Parathyroid adenoma (tissue), 2 donors: Measurements from ENCODE around the gene RPS23.

Experiments
- H2AFZ ChIP-seq: fragments of 300-600 bp; sonication (generic); one replicate; pipeline ENCODE4 v1.7.0; 2017; ENCODE audit warnings: antibody characterized with exemption, mild to moderate bottlenecking
- H3K27ac ChIP-seq: fragments of 300-600 bp; sonication (generic); one replicate; pipeline ENCODE4 v1.7.0; 2017
- H3K27me3 ChIP-seq: fragments of 300-600 bp; sonication (generic); one replicate; pipeline ENCODE4 v1.7.0; 2017; ENCODE audit warnings: low read length; ENCODE audit not compliant: control insufficient read depth, insufficient read depth
- H3K36me3 ChIP-seq: fragments of 300-600 bp; sonication (generic); one replicate; pipeline ENCODE4 v1.7.0; 2017; ENCODE audit warnings: low read length; ENCODE audit not compliant: control insufficient read depth, insufficient read depth
- H3K4me1 ChIP-seq: fragments of 300-600 bp; sonication (generic); one replicate; pipeline ENCODE4 v1.7.0; 2017; ENCODE audit warnings: control low read depth
- H3K4me2 ChIP-seq: fragments of 300-600 bp; sonication (generic); one replicate; pipeline ENCODE4 v1.7.0; 2017; ENCODE audit warnings: low read length
- H3K4me3 ChIP-seq: fragments of 300-600 bp; sonication (generic); one replicate; pipeline ENCODE4 v1.7.0; 2017; ENCODE audit warnings: low read depth, low read length
- H3K79me2 ChIP-seq: fragments of 300-600 bp; sonication (generic); one replicate; pipeline ENCODE4 v1.7.0; 2017; ENCODE audit warnings: control low read depth
- H3K9ac ChIP-seq: fragments of 300-600 bp; sonication (generic); one replicate; pipeline ENCODE4 v1.7.0; 2017; ENCODE audit warnings: mild to moderate bottlenecking
- H3K9me3 ChIP-seq: fragments of 300-600 bp; sonication (generic); one replicate; pipeline ENCODE4 v1.7.0; 2017; ENCODE audit warnings: low read length; ENCODE audit not compliant: control insufficient read depth
- CTCF ChIP-seq: fragments of 300-600 bp; sonication (generic); IDR thresholded peaks from one replicate; pipeline ENCODE4 v1.7.0; 2017; ENCODE audit warnings: antibody characterized with exemption, mild to moderate bottlenecking
- donor health status: primary hyperparathyroidism.

The RPS23 gene

GRCh38 chr5:82265047-82265446 is 13.1 kb downstream of the RPS23 start:
- H2AFZ ChIP-seq, result no peak overlapping the region
- H3K79me2 ChIP-seq, result no peaks in the 10 kb centered on the region
- no peaks in the 10 kb centered on the region for H3K9me3 ChIP-seq
- H3K4me2 ChIP-seq, result no peak overlapping the region
- no peak overlapping the region for H3K9ac ChIP-seq
- H3K36me3 ChIP-seq, result no peaks in the 10 kb centered on the region
- TF ChIP-seq CTCF, result no peak
- no peak overlapping the region for H3K27ac ChIP-seq
- H3K27me3 ChIP-seq, result no peaks in the 10 kb centered on the region
- H3K4me1 ChIP-seq, result no peaks in the 10 kb centered on the region
- no peak overlapping the region for H3K4me3 ChIP-seq

- peak; percentile 32 for TF ChIP-seq CTCF
- Histone ChIP-seq H3K36me3 (no peaks in the 10 kb centered on the region), H3K4me2 (no peak overlapping the region), H3K4me3 (no peak overlapping the region), H3K4me1 (no peaks in the 10 kb centered on the region), H3K27me3 (no peaks in the 10 kb centered on the region), H2AFZ (no peak overlapping the region), H3K9ac (no peak overlapping the region), H3K9me3 (no peaks in the 10 kb centered on the region), H3K79me2 (no peaks in the 10 kb centered on the region), H3K27ac (no peak overlapping the region)
These were observed 18.9 kb downstream of the RPS23 start for GRCh38 chr5:82259172-82259800.

DNA sequence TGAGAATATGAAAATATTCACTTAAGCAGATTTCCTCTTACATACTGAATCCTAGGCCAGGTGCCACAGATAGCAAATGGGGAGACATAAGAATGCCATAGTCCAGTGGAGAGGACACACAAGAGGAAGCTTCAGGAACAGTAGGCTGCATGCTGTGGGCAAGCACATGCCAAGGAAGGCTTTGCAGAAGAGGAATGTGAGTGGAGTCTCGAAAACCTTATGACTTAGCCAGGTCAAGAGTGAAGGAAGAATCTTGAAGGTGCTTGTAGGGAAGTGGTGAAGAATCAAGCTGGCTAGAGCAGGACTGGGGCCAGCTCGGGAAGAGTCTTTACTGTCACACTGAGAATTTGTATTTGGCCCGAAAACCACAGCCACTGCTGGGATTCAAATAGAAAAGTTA is 20.4 kb downstream of the RPS23 start:
- Histone ChIP-seq H3K79me2 (no peaks in the 10 kb centered on the region), H3K4me3 (no peak overlapping the region), H3K9me3 (no peaks in the 10 kb centered on the region), H2AFZ (no peak overlapping the region), H3K9ac (no peak overlapping the region), H3K27me3 (no peaks in the 10 kb centered on the region), H3K36me3 (no peaks in the 10 kb centered on the region), H3K4me2 (no peak overlapping the region), H3K4me1 (no peaks in the 10 kb centered on the region), H3K27ac (no peak overlapping the region)
- TF ChIP-seq CTCF, result no peak

DNA sequence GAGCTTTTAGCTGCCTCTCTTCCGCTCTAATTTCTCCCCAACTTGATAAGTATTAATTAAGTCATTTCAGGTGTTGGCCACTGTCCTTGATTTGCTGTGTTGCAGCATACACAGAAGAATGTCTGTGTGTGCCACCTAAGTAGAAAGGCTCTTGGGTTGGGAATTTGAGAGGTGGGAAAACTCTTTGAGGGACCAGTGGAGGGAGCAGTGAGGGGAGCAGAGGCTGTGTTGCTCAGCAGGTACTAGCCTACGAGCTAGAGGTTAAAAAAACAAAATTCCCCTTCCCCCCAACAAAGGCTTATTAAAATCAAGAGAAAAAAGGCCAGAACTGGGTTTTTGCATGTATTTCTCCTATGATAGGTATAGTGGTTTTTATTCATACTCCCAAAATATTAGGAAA is 20.9 kb downstream of the RPS23 start:
- Histone ChIP-seq H3K27me3 (no peaks in the 10 kb centered on the region), H3K4me3 (no peak overlapping the region), H3K79me2 (no peaks in the 10 kb centered on the region), H3K4me1 (no peaks in the 10 kb centered on the region), H3K9me3 (no peaks in the 10 kb centered on the region), H3K36me3 (no peaks in the 10 kb centered on the region), H3K4me2 (no peak overlapping the region), H2AFZ (no peak overlapping the region), H3K27ac (no peak overlapping the region), H3K9ac (no peak overlapping the region)
- no peak for TF ChIP-seq CTCF

- Histone ChIP-seq H3K4me3 (no peak overlapping the region), H3K9me3 (no peaks in the 10 kb centered on the region), H2AFZ (no peak overlapping the region), H3K9ac (no peak overlapping the region), H3K79me2 (no peaks in the 10 kb centered on the region), H3K36me3 (no peaks in the 10 kb centered on the region), H3K27ac (no peak overlapping the region), H3K27me3 (no peaks in the 10 kb centered on the region), H3K4me2 (peak overlapping the region; percentile 8), H3K4me1 (no peaks in the 10 kb centered on the region)
- TF ChIP-seq CTCF, result no peak
These were observed 22.3 kb downstream of the RPS23 start for GRCh38 chr5:82255844-82256243.
